Activated B cell treated with CpG ODN at 0.5 μM for 24 hours (primary cell): ENCODE results near the gene CNDP2. TPM values are rescaled to one million over a fixed set of nuclear protein-coding genes. Genes with fewer than 3 reads are reported as not detected.

Experiments
- ATAC-seq: fragments of 200-7000 bp; cut with Tn5 transposase; one replicate; pipeline ENCODE4 v1.10.0; 2021; ENCODE audit warnings: low read depth, mild to moderate bottlenecking, moderate library complexity
- CTCF ChIA-PET: fragments of 350-600 bp; sonication (Branson Sonifier 250); formaldehyde crosslinking; loops from one replicate; lab custom pipeline; 2021; ENCODE audit warnings: antibody characterized with exemption; lab: Charles Lee
- POLR2A ChIA-PET: fragments of 350-600 bp; sonication (Branson Sonifier 250); formaldehyde crosslinking; loops from one replicate; lab custom pipeline; 2021; ENCODE audit warnings: antibody characterized with exemption; lab: Charles Lee
- DNase-seq: peaks from one replicate; pipeline ENCODE4 v3.0.0; 2022
- H3K27ac Mint-ChIP-seq: one replicate; pipeline ENCODE4 v1.8.0; 2020; ENCODE audit warnings: mixed read lengths
- H3K27me3 Mint-ChIP-seq: one replicate; pipeline ENCODE4 v1.8.0; 2021; ENCODE audit warnings: mixed read lengths
- H3K36me3 Mint-ChIP-seq: one replicate; pipeline ENCODE4 v1.8.0; 2021; ENCODE audit warnings: low read depth, mixed read lengths
- H3K4me1 Mint-ChIP-seq: one replicate; pipeline ENCODE4 v1.8.0; 2021; ENCODE audit warnings: mixed read lengths
- H3K4me3 Mint-ChIP-seq: one replicate; pipeline ENCODE4 v1.8.0; 2020; ENCODE audit warnings: mild to moderate bottlenecking, mixed read lengths
- H3K9me3 Mint-ChIP-seq: one replicate; pipeline ENCODE4 v1.8.0; 2020; ENCODE audit warnings: mixed read lengths
- CTCF ChIP-seq: fragments of 200-600 bp; IDR thresholded peaks from one replicate; pipeline ENCODE4 v1.8.0; 2022; ENCODE audit warnings: antibody characterized with exemption, mild to moderate bottlenecking
- intact Hi-C: fragments of 100-400 bp; cut with micrococcal nuclease; formaldehyde crosslinking; loops from one replicate; pipeline ENCODE4 v1.15.1; 2024
- total RNA-seq: library from RNA; stranded (reverse); gene quantifications from 2 replicates; pipeline ENCODE4 v1.2.3, GENCODE V29; 2022

CNDP2 gene
- total RNA-seq, 1 donor from 2014 or later: 208 TPM

GRCh38 chr18:74451148-74451547, 45.0 kb upstream of the CNDP2 start:
- Mint-ChIP-seq H3K27ac (no peak overlapping the region), H3K4me3 (no peak overlapping the region), H3K27me3 (peaks cover 17% of the 10 kb centered on the region), H3K4me1 (peaks cover 2% of the 10 kb centered on the region), H3K9me3 (no peaks in the 10 kb centered on the region), H3K36me3 (no peaks in the 10 kb centered on the region)
- CTCF ChIA-PET: no interaction called here
- no peak for ATAC-seq
- intact Hi-C loops: no loop called here
- no peak for DNase-seq
- POLR2A ChIA-PET: no interaction called here
- no peak for TF ChIP-seq CTCF

DNA sequence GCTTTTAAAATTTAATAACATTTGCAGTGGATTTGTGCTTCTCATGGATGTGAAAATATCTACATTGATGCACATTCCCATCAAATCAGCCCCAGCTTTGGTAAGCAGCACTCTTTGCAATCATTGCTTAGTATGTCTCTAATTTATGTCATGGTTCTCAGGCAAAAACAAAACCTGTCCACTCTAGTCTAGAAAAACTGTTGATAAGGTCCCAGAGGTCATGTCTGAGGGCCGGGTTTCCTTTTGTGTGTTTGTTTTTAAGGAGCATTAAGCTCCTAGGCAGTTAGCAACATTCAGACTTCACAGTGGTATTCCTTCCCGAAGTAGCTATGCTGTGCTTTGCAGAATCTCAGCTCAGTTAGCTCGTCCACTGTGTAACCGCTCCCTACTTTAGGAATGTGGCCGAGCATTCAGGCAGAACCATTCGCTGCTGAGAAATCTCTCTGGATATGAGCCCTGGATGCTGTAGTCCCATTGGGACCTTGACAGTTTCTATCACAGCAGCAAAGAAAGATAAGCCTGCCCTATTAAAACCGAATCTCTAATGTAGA, 43.1 kb upstream of the CNDP2 start:
- ATAC-seq: no peak
- ChIA-PET POLR2A (no interaction called here), CTCF (no interaction called here)
- DNase-seq: no peak
- Mint-ChIP-seq H3K27ac (no peak overlapping the region), H3K36me3 (no peaks in the 10 kb centered on the region), H3K27me3 (peaks cover 23% of the 10 kb centered on the region), H3K9me3 (no peaks in the 10 kb centered on the region), H3K4me3 (no peak overlapping the region), H3K4me1 (peaks cover 9% of the 10 kb centered on the region)
- intact Hi-C loops: no loop called here
- TF ChIP-seq CTCF: no peak

DNA sequence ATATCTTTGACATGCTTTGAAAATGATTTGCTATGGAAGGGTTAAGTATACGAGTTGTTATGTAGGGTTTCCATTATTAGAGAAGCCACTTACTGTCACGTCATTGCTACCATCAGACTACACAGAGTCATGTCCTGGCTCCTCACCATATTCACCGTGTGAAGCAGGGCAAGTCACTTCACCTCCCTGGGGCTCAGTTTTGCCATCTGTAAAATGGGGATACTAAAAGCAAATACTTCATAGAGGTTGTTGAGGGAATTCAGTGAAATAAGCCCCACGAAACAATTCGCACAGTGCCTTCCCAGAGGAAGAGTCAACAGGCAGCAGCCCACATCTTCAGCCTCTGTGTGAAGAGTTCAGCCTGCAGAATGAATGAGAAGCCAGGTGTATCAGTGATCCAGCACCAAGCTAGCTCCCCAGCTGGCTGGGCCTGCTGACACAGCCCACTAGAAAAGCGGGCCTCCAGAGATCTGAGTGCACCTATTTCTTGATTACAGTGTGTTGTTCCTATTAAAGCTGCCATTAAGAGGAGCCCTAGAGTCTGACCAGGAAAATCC, 42.4 kb upstream of the CNDP2 start:
- intact Hi-C loops: no loop called here
- Mint-ChIP-seq H3K27me3 (peaks cover 29% of the 10 kb centered on the region), H3K4me3 (no peak overlapping the region), H3K9me3 (no peaks in the 10 kb centered on the region), H3K27ac (no peak overlapping the region), H3K36me3 (no peaks in the 10 kb centered on the region), H3K4me1 (peaks cover 9% of the 10 kb centered on the region)
- ChIA-PET CTCF (no interaction called here), POLR2A (no interaction called here)
- ATAC-seq: no peak
- no peak for DNase-seq
- TF ChIP-seq CTCF: no peak

GRCh38 chr18:74454279-74454751, 41.8 kb upstream of the CNDP2 start:
- DNase-seq (no peak), ATAC-seq (no peak)
- intact Hi-C loops: no loop called here
- TF ChIP-seq CTCF: no peak
- H3K27ac Mint-ChIP-seq: no peak overlapping the region
- CTCF ChIA-PET: no interaction called here
- no peak overlapping the region for H3K4me3 Mint-ChIP-seq
- peaks cover 9% of the 10 kb centered on the region for H3K4me1 Mint-ChIP-seq
- no peaks in the 10 kb centered on the region for H3K9me3 Mint-ChIP-seq
- H3K27me3 Mint-ChIP-seq: peaks cover 29% of the 10 kb centered on the region
- no peaks in the 10 kb centered on the region for H3K36me3 Mint-ChIP-seq
- POLR2A ChIA-PET: no interaction called here

GRCh38 chr18:74455386-74455785, 40.8 kb upstream of the CNDP2 start:
- Mint-ChIP-seq H3K4me3 (no peak overlapping the region), H3K36me3 (no peaks in the 10 kb centered on the region), H3K9me3 (no peaks in the 10 kb centered on the region), H3K27me3 (peaks cover 33% of the 10 kb centered on the region), H3K27ac (no peak overlapping the region), H3K4me1 (peaks cover 9% of the 10 kb centered on the region)
- no peak for DNase-seq
- TF ChIP-seq CTCF: no peak
- ChIA-PET CTCF (no interaction called here), POLR2A (interaction anchor here (0.5 kb wide), 1 partner anchor 46 kb away, joined by 4 read pairs; no protein-coding TSS in a partner anchor)
- intact Hi-C loops: no loop called here
- ATAC-seq: no peak
